ENCODE results near the gene ID3.
"Not testable (repeated sequence)": the region's sequence is repeated elsewhere in the genome, so short reads cannot be mapped to it uniquely, and the experiment has no call there.

The ID3 gene

DNA sequence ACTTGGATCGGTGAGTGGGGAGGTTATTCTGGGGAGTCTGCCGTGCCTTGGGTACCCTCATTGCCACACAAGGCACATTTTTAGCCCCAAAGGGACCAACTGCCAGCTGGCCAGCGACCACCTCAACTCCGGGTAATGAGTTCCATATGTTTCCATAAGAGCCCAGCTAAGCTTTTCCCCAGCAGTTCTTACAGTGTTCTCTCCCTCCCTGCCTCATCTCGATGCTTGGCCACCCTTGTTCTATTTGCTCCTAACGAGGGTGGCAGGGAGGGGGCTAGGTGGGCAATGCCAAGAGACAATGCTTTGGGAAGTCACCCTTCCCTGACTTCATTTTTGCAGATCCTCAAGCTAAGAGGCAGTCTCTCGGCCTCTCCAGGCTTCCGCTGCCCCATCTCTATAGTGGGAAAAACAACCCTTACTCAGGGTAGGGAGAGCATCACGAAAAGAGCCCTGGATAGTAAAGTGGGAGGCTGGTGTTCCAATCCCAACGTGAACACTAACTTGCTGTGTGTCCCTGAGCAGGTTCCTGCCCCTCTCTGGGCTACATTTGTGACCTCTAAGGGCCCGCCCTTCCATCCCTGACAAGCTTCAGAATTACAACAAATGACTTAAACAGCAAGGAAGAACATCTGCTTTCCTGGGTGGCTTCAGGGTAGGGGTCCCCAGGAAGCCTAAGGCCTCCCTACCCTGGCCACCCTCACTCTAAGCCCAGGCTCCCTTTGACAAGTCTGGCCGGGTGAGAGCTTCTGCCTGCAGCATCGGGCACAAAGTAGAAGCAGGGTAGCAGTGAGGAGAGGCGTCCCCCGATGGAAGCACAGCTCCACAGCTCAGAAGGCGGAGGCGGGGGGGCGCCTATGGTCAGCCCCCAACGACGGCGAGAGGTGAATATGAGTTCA lies 5.8 kb downstream of the ID3 start:
- no peak for DNase-seq (ENCODE audit: low read depth in 1 of 2, low spot score in 1 of 2)

GRCh38 chr1:23551849-23552248 lies 7.5 kb downstream of the ID3 start:
- DNase-seq (ENCODE audit: low read depth in 1 of 2, low spot score in 1 of 2): no peak

DNA sequence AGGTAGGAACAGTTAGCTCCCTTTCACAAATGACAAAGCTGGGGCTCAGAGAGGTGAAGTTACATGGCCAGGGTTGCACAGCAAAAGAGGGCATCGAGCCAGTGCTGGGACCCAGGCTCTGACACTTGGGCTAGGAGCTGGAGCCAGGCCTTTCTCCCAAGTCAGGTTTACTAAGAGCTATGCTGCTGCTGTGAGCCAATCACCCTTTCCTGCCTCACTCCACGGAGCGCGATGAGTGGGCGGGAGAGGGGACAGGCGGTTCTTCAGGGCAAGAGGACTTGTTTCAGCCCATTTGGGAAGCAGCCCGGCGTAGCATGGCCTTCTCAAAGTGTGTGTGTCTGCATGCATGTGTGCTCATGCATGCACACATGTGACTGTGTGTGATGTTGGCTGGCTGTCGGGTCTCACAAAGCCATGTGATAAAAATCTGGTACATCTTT lies 10.6 kb downstream of the ID3 start:
- no peak for DNase-seq (ENCODE audit: low read depth in 1 of 2, low spot score in 1 of 2)

DNA sequence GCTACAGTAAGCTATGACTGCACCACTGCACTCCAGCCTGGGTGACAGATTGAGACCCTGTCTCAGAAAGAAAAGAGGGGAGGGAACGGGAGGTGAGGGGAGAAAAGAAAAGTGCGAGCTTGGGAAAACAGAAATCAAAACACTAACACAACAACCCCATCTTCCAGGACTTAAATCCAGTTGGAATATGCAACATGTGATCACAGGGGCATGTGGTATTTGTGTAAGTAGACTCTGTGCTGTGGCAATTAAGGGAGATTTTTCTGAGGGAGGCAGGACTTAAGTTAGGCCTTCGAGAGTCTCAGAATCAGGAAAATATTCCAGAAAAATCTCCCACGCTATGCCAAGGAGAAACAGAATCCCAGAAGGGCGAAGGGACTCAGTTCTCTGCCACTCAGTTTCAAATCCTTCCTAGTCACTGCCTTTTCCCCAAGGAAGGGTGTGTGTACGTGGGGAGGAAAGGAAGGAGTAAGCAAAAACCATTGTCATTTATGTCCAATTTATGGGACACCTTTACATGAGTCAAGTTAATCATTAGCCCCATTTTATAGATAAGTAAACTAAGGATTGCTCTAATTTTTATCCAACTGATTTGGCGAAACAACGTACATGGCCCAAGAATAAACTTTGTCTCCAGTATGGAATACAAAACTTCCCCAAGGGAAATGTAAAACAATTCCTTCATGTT lies 12.3 kb downstream of the ID3 start:
- no peak for DNase-seq (ENCODE audit: low read depth in 1 of 2, low spot score in 1 of 2)

DNA sequence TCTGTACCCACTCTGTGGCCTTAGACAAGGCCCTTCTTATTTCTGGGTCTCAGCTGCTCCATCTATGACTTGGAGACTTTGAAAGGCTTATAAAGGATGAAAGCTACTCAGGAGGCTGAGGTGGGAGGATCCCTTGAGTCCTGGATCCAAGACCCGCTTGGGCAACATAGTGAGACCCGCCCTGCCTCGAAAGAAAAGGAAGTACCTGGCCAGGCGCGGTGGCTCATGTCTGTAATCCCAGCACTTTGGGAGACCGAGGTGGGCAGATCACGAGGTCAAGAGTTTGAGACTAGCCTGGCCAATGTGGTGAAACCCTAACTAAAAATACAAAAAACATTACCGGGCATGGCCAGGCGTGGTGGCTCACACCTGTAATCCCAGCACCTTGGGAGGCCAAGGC lies 13.4 kb downstream of the ID3 start:
- no peak for DNase-seq (ENCODE audit: low read depth in 1 of 2, low spot score in 1 of 2)

DNA sequence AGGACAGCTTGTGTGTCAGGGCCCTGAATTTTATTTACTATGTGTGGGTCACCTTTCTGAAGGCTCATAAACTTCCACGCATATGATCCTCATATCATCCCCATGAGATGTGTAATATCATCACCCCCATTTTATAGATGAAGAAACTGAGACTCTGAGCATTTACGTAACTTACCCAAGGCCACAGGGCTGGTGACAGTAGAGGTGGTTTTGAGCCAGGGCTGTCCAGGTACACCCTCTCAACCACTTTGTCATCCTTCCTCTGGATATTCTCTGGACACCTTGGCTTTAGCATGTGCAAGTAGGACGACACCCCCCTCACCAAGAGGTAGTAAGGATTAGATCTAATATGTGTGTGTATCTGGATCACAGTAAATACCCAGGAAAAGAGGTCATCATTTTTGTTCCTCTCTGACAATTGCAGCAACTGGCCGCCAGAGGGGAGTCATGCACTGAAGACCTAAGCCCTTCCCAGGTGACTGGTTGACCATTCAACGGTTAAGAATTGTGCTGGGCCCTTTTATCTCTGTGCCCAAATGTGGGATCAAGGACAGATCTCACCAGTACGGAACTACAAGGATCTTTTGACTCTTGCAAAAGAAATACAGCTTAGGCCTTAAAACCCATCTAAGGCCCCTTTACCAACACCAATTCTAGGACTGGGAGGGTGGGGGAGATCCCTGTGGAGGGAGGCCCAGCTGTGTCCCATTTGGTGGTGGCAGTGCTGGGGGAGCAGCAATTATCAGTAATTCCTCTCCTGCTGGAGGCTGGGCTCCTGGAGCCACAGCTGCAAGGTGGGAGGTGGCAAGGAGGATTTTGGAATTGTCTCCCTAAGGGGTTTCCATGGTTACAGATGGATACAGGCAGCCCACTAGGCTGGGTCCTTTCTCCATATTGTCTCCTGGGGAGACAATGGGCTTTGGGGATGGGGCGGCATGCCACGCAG lies 14.6 kb downstream of the ID3 start:
- peak; percentile 46 to 54 for DNase-seq (ENCODE audit: low read depth in 1 of 2, low spot score in 1 of 2)

DNA sequence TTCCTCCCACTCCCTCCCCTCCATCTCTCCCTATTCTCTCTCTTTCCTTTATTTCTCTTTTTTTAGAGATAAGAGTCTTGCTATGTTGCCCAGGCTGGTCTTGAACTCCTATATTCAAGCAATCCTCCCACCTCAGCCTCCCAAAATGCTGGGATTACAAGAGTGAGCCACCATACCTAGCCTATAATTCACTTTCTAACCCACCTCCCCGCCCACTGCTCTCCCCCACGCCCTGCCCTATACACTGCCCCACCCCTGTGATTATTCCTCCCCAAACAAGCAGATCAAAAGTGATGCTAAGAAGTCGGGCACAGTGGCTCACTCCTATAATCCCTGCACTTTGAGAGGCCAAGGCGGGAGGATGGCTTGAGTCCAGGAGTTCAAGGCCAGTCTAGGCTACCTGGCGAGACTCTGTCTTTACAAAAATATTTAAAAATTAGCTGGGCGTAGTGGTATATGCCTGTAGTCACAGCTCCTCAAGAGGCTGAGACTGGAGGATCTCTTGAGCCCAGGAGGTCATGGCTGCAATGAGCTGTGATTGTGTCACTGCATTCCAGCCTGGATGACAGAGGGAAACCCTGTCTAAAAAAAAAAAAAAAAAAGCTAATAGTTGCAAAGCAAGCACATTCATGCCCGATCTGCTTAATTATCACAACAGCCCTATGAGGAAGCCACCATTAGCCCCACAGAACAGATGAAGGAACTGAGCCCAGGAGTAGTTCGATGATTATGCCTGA lies 15.4 kb downstream of the ID3 start:
- DNase-seq (ENCODE audit: low read depth in 1 of 2, low spot score in 1 of 2): no peak

DNA sequence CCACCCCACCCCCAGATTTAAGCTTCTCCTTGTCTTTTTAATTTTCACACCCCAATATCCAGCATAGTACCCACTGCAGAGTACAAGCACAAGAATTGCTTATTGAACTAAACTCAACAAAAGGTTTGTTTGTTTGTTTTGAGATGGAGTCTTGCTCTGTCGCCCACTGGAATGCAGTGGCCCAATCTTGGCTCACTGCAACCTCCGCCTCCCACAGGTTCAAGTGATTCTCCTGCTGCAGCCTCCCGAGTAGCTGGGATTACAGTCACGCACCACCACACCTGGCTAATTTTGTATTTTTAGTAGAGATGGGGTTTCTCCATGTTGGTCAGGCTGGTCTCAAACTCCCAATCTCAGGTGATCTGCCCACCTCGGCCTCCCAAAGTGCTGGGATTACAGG lies 16.4 kb downstream of the ID3 start:
- DNase-seq (ENCODE audit: low read depth in 1 of 2, low spot score in 1 of 2): not testable (repeated sequence)

DNA sequence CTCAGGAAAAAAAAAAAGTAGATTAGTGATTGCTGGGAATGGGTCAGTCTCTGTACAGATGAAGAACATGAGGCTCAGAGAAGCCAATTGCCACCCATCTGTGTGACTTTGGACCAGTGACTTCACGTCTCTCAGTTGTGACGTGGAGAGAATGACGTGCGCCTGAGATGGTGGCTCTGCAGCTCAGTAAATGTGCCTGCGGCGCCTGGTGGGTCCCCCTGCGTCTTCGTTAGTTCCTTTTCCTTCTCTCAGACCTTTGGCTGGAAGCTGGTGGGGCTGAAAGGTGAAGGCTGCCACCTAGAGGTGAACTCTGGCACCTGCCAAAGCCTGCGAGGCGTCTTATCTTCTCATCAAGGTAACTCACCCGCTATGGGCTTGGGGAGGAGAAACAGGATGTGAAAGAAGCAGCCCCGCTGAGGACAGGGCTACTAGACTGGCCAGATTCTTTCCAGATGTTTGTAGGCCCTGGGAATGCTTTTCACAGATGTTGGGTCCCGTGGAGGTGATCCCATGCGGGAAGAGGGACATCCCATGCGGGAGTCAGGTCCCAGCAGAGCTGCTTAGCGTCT lies 19.5 kb downstream of the ID3 start:
- DNase-seq (ENCODE audit: low read depth in 1 of 2, low spot score in 1 of 2): peak; percentile 80 to 85

- DNase-seq (ENCODE audit: low read depth in 1 of 2, low spot score in 1 of 2): no peak
Observed at GRCh38 chr1:23537296-23537973, 21.9 kb downstream of the ID3 start.

DNA sequence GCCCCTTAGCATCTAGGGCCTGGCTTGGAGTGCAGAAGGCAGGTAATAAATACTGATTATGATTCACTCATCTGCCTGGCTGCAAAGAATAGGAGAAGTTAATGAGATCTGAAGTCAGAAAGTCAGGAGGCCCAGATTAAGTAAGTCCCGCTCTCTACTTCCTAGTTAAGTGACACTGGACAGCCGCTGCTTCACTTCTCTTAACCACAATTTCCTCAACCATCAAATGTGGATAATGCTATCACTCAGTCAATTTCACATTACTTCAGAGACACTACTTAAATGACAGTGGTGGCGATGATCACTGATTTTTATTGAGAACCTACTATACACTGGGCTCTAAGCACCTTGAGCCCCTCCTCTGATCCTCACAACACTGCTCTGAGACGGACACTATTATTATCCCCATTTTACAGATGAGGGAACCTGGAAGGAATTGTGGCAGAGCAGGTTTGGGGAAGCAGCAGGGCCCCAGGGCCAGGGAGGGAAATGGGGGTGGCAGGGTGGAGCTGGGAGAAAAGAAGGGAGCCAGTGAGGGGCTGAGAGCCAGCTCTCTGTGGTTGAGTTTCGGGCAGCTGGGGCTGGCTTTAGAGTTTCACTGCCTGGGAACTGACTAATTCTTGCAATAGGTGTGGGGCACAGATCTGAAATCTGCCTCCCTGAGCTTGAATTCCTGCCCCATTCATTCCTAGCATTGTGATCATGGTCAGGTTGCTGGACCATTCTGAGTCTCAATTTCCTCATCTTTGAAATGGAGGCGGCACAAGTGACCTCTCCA lies 25.9 kb downstream of the ID3 start:
- DNase-seq (ENCODE audit: low read depth in 1 of 2, low spot score in 1 of 2): no peak

- DNase-seq (ENCODE audit: low read depth in 1 of 2, low spot score in 1 of 2): no peak
Observed at GRCh38 chr1:23531562-23532094, 27.7 kb downstream of the ID3 start.

GRCh38 chr1:23530747-23531561 lies 28.3 kb downstream of the ID3 start, which contains the start of gene E2F2:
Gene E2F2, minus strand, starts transcription at chr1:23531233. Its CDS starts 440 bp downstream, at chr1:23530793.
- peak; percentile 62 to 76 for DNase-seq (ENCODE audit: low read depth in 1 of 2, low spot score in 1 of 2)

DNA sequence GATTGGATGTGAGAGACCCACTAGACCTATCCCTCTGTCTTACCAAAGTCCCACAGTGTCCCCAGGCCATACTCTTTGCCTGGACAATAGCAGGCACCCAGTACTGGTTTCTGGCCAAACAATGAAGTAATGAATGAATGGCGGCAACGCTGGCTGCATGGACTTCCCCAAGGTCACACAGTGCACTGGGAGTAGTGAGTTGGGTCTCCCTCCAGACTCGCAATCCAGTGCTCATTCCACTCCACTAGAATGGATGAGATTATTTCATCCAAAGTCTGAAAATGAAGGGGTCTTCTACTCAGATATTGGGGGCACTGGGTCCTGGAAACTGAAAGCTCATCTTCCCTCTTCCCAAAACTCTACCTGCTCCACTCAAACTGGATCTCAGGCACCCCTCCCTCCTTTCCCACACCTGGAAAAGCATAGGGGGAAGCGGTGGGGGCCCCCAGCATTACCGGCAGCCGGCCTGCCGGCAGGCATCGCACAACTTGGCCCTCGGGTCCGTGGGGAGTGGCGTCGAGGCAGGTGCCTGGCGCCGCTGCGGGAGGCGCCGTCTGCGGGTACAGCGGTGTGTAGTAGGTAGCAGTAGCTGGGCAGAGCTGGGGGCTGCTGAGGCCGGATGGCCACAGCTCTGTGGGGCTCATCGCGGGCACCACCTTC lies 29.1 kb downstream of the ID3 start:
- no peak for DNase-seq (ENCODE audit: low read depth in 1 of 2, low spot score in 1 of 2)

DNA sequence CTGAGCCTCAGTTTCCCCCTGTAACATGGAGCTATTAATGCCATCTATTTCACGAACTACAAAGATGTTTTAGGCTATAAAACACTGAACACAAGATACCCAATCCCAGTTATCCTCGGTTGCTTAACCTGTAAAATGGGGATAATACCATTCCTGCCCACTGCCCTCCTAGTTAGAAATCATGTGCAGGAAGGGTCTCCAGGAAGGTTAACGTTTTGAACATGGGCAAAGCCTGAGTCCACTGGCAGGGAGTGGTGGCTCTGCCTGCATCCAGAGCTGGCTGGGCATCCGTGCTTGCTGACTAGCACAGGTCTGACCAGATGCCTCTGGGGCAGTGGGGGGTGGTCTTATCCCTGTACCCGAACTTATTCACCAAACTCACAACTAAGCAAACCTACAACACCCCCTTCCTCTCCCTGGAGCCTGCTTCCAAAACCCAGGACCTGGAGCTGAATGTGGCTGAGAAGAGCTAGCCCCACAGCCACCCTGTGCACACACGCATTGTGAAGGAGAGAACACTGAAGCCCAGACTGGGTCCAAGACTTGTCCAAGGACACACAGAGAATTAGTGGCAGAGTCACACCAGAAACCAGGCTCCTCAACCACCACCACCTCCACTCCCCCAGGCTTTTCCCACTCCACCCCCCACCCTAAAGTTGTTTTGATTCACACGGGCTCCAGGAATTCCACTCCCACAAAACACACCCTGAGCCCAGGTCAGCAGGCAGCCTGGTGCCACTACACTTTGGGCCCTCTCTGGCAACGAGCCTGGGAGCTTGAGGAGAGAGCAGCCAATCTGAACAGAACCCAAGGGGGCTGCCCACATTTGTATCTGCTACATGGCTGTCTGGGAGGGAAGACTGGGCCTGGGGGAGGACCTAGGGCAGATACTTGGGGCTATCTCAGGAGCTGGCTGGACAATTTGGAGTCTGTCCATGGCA lies 29.9 kb downstream of the ID3 start:
- no peak for DNase-seq (ENCODE audit: low read depth in 1 of 2, low spot score in 1 of 2)
